IPS-18c (cell line): ENCODE data around the gene SLC11A1.

Experiments used
- H3K4me3 ChIP-seq: 2 replicates; pipeline ENCODE4 v1.7.0; 2013; ENCODE audit warnings: low read depth, mild to moderate bottlenecking, low read length, moderate library complexity; ENCODE audit not compliant: insufficient read depth
- H3K9me3 ChIP-seq: one replicate; pipeline ENCODE4 v1.6.1; 2013; ENCODE audit warnings: mild to moderate bottlenecking, low read length, moderate library complexity; ENCODE audit not compliant: control insufficient read depth, insufficient read depth

SLC11A1 gene

DNA sequence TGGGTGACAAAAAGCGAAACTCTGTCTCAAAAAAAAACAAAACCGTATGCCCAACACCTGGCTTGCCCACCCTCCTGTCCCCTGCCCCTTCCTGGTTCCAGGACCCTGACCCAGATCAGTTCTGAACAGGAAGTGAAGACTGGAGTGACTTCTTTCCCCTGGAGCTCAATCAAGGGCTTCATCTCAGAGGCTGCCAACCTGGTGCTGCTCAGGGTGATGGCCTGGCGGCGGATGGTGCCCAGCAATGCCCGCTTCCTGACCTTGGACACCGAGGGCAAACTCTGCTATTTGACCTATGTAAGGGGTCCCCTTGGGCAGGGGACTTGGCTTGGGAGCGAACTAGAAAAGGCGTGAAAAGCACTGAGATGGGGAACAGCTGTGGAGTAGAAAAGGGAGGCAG lies 19.5 kb upstream of the SLC11A1 start:
- Histone ChIP-seq H3K4me3 (no peak overlapping the region), H3K9me3 (no peaks in the 10 kb centered on the region)

GRCh38 chr2:218363736-218364135 lies 18.3 kb upstream of the SLC11A1 start:
- Histone ChIP-seq H3K4me3 (no peak overlapping the region), H3K9me3 (no peaks in the 10 kb centered on the region)

DNA sequence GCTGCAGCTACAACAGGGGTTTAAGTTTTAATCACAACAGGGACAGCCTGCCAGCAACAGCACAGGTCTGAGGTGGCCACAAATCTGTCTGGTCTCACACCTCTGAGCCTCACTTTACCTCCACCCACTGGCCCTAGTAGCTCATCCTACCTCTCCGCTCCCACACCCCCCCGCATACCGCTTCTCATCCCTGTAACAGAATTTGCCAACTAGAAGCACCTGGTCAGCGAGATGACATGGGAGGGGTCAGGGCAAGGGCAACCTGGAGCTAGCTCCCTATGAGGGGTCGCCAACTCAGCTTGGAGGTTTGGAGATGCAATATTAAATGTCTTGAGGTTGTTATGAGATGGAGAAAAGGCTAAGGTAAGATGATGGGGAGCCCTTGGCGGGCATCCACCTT lies 17.9 kb upstream of the SLC11A1 start:
- Histone ChIP-seq H3K4me3 (no peak overlapping the region), H3K9me3 (no peaks in the 10 kb centered on the region)

- Histone ChIP-seq H3K9me3 (no peaks in the 10 kb centered on the region), H3K4me3 (peak overlapping the region; percentile 73)
These were observed 15.3 kb upstream of the SLC11A1 start for GRCh38 chr2:218366621-218367414.

GRCh38 chr2:218367415-218368149 lies 14.5 kb upstream of the SLC11A1 start:
- Histone ChIP-seq H3K4me3 (peak overlapping the region; percentile 73), H3K9me3 (no peaks in the 10 kb centered on the region)

GRCh38 chr2:218368150-218368528 lies 13.9 kb upstream of the SLC11A1 start:
- Histone ChIP-seq H3K4me3 (peak overlapping the region; percentile 73; the same call in 1 of the 2 replicates), H3K9me3 (no peaks in the 10 kb centered on the region)

GRCh38 chr2:218368621-218369153 lies 13.4 kb upstream of the SLC11A1 start:
- Histone ChIP-seq H3K9me3 (no peaks in the 10 kb centered on the region), H3K4me3 (peak overlapping the region; percentile 24; the same call in 1 of the 2 replicates)

DNA sequence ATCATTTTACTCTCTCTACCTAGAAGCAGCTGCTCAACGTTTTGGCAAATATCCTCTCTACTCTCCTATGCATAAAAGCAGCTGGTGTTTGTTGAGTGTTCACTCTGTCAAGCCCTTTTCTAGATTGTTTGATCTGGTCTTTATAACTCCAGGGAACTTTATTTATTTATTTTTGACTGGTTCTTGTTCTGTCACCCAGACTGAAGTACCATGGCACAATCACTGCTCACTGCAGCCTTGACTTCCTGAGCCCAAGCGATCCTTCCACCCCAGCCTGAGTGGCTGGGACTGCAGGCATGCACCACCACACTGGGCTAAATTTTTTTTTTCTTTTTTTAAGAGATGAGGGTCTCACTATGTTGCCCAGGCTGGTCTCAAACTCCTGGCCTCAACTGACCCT lies 12.7 kb upstream of the SLC11A1 start:
- Histone ChIP-seq H3K9me3 (no peaks in the 10 kb centered on the region), H3K4me3 (no peak overlapping the region)

GRCh38 chr2:218370410-218371063 lies 11.5 kb upstream of the SLC11A1 start:
- Histone ChIP-seq H3K9me3 (no peaks in the 10 kb centered on the region), H3K4me3 (no peak overlapping the region)

GRCh38 chr2:218371983-218372350 lies 10.1 kb upstream of the SLC11A1 start:
- Histone ChIP-seq H3K9me3 (no peaks in the 10 kb centered on the region), H3K4me3 (no peak overlapping the region)

- H3K9me3 ChIP-seq, result no peaks in the 10 kb centered on the region
- no peak overlapping the region for H3K4me3 ChIP-seq
These were observed 7.3 kb upstream of the SLC11A1 start for GRCh38 chr2:218374795-218375194.

- Histone ChIP-seq H3K9me3 (no peaks in the 10 kb centered on the region), H3K4me3 (no peak overlapping the region)
These were observed 6.9 kb upstream of the SLC11A1 start for GRCh38 chr2:218375212-218375611.

GRCh38 chr2:218378053-218378452 lies 4.0 kb upstream of the SLC11A1 start:
- H3K9me3 ChIP-seq, result no peaks in the 10 kb centered on the region
- H3K4me3 ChIP-seq, result no peak overlapping the region

GRCh38 chr2:218382785-218383184 lies 712 bp downstream of the SLC11A1 start:
- Histone ChIP-seq H3K4me3 (no peak overlapping the region), H3K9me3 (no peaks in the 10 kb centered on the region)

- Histone ChIP-seq H3K4me3 (no peak overlapping the region), H3K9me3 (no peaks in the 10 kb centered on the region)
These were observed 1.9 kb downstream of the SLC11A1 start for GRCh38 chr2:218383892-218384519.

GRCh38 chr2:218384975-218385374 lies 2.9 kb downstream of the SLC11A1 start:
- H3K4me3 ChIP-seq, result no peak overlapping the region
- no peaks in the 10 kb centered on the region for H3K9me3 ChIP-seq
